Caco-2 (cell line): ENCODE data around the gene NPHP4. TPM values are rescaled to one million over a fixed set of nuclear protein-coding genes. Genes with fewer than 3 reads are reported as not detected.

Experiments used
- BruUV-seq: library from RNA; stranded (reverse); fragments of 400-500 nt; replicated peaks from 2 replicates; lab custom pipeline; 2021; lab: Mats Ljungman, UMichigan
- CTCF ChIA-PET: fragments of 300-600 bp; sonication (Branson Sonifier 250); formaldehyde crosslinking; loops from one replicate; lab custom pipeline; 2022; ENCODE audit warnings: antibody characterized with exemption; lab: Charles Lee
- POLR2A ChIA-PET: fragments of 300-600 bp; sonication (Branson Sonifier 250); formaldehyde crosslinking; loops from one replicate; lab custom pipeline; 2022; ENCODE audit warnings: antibody characterized with exemption; lab: Charles Lee
- DNase-seq, 2 experiments: peaks; one replicate each; pipeline versions ENCODE4 v3.0.0 to v3.0.0-alpha.2; 2020 to 2022
- H3K27me3 ChIP-seq: replicated peaks from 2 replicates; pipeline ENCODE4 v1.6.0; 2011; ENCODE audit warnings: low read length; ENCODE audit not compliant: control insufficient read depth, insufficient read depth
- H3K36me3 ChIP-seq: 2 replicates; pipeline ENCODE4 v1.5.1; 2011; ENCODE audit warnings: low read length; ENCODE audit not compliant: control insufficient read depth, insufficient read depth
- H3K4me1 ChIP-seq: fragments of 250-450 bp; sonication (Bioruptor Pico); 2 replicates; pipeline ENCODE4 v1.5.1; 2020; ENCODE audit warnings: mild to moderate bottlenecking
- H3K4me3 ChIP-seq: 2 replicates; pipeline ENCODE4 v1.5.1; 2011; ENCODE audit warnings: low read depth, mild to moderate bottlenecking, control low read depth, low read length
- H3K9me3 ChIP-seq: fragments of 250-450 bp; sonication (Bioruptor Pico); 2 replicates; pipeline ENCODE4 v1.5.1; 2020; ENCODE audit warnings: mild to moderate bottlenecking, moderate library complexity
- H3K27ac Mint-ChIP-seq: one replicate; pipeline ENCODE4 v1.8.0; 2022; ENCODE audit warnings: mixed read lengths; ENCODE audit not compliant: unreplicated experiment
- H3K27me3 Mint-ChIP-seq: one replicate; pipeline ENCODE4 v1.8.0; 2022; ENCODE audit warnings: mixed read lengths; ENCODE audit not compliant: insufficient read depth, unreplicated experiment
- H3K36me3 Mint-ChIP-seq: one replicate; pipeline ENCODE4 v1.8.0; 2022; ENCODE audit warnings: mild to moderate bottlenecking, mixed read lengths; ENCODE audit not compliant: insufficient read depth, unreplicated experiment
- H3K4me1 Mint-ChIP-seq: one replicate; pipeline ENCODE4 v1.8.0; 2022; ENCODE audit warnings: low read depth, mixed read lengths; ENCODE audit not compliant: unreplicated experiment
- H3K4me3 Mint-ChIP-seq: one replicate; pipeline ENCODE4 v1.8.0; 2022; ENCODE audit warnings: mild to moderate bottlenecking, moderate library complexity, mixed read lengths; ENCODE audit not compliant: unreplicated experiment
- H3K9me3 Mint-ChIP-seq: one replicate; pipeline ENCODE4 v1.8.0; 2022; ENCODE audit warnings: mixed read lengths; ENCODE audit not compliant: unreplicated experiment
- CTCF ChIP-seq, 2 experiments: fragments of 200-600 bp in 1 of 2; IDR thresholded peaks; 1 replicate in 1 of 2; 2 replicates in 1 of 2; pipeline versions ENCODE4 v1.5.1 to v1.8.0; 2011 to 2022; ENCODE audit warnings: antibody characterized with exemption in 1 of 2, control low read depth in 1 of 2, inconsistent platforms in 1 of 2, low read depth in 1 of 2, low read length in 1 of 2, mild to moderate bottlenecking in 1 of 2, moderate library complexity in 1 of 2; ENCODE audit not compliant: insufficient read depth in 1 of 2, severe bottlenecking in 1 of 2, unreplicated experiment in 1 of 2
- intact Hi-C: fragments of 100-400 bp; cut with micrococcal nuclease; formaldehyde crosslinking; loops from one replicate; pipeline ENCODE4 v1.10.0; 2022; ENCODE audit not compliant: unreplicated experiment
- total RNA-seq: library from RNA; stranded (reverse); gene quantifications from 2 replicates; pipeline ENCODE4 v1.2.3, GENCODE V29; 2022

The NPHP4 gene
- total RNA-seq, 1 experiment from 2014 or later = 12.3 TPM

- ChIA-PET POLR2A (no interaction called here), CTCF (no interaction called here)
- Histone ChIP-seq H3K27me3 (no peaks in the 10 kb centered on the region), H3K4me3 (no peak overlapping the region), H3K9me3 (no peaks in the 10 kb centered on the region), H3K4me1 (no peaks in the 10 kb centered on the region), H3K36me3 (no peaks in the 10 kb centered on the region)
- Mint-ChIP-seq H3K9me3 (no peaks in the 10 kb centered on the region), H3K27ac (no peak overlapping the region), H3K4me3 (no peak overlapping the region), H3K36me3 (no peaks in the 10 kb centered on the region), H3K27me3 (no peaks in the 10 kb centered on the region), H3K4me1 (no peaks in the 10 kb centered on the region)
- DNase-seq = no peak
- TF ChIP-seq CTCF (IDR thresholded peaks at IDR 0.05; ENCODE audit: insufficient read depth in 1 of 2, low read depth in 1 of 2, low read length in 1 of 2, severe bottlenecking in 1 of 2, unreplicated experiment in 1 of 2) = no peak
- intact Hi-C loops = no loop called here
- BruUV-seq = no TSS peak
Observed at GRCh38 chr1:5891137-5891536, 101.1 kb downstream of the NPHP4 start.

- Histone ChIP-seq H3K9me3 (no peaks in the 10 kb centered on the region), H3K4me3 (no peak overlapping the region), H3K27me3 (no peaks in the 10 kb centered on the region), H3K36me3 (no peaks in the 10 kb centered on the region), H3K4me1 (no peaks in the 10 kb centered on the region)
- no peaks in the 10 kb centered on the region for H3K9me3 Mint-ChIP-seq
- BruUV-seq = no TSS peak
- intact Hi-C loops = no loop called here
- no peaks in the 10 kb centered on the region for H3K4me1 Mint-ChIP-seq
- ChIA-PET POLR2A (no interaction called here), CTCF (no interaction called here)
- no peak overlapping the region for H3K4me3 Mint-ChIP-seq
- H3K27ac Mint-ChIP-seq = no peak overlapping the region
- H3K36me3 Mint-ChIP-seq = no peaks in the 10 kb centered on the region
- DNase-seq = no peak
- no peaks in the 10 kb centered on the region for H3K27me3 Mint-ChIP-seq
- no peak for TF ChIP-seq CTCF (IDR thresholded peaks at IDR 0.05; ENCODE audit: insufficient read depth in 1 of 2, low read depth in 1 of 2, low read length in 1 of 2, severe bottlenecking in 1 of 2, unreplicated experiment in 1 of 2)
Observed at GRCh38 chr1:5890346-5891106, 101.7 kb downstream of the NPHP4 start.

- ChIA-PET CTCF (no interaction called here), POLR2A (no interaction called here)
- no TSS peak for BruUV-seq
- Mint-ChIP-seq H3K27me3 (no peaks in the 10 kb centered on the region), H3K4me3 (no peak overlapping the region), H3K9me3 (no peaks in the 10 kb centered on the region), H3K4me1 (no peaks in the 10 kb centered on the region), H3K27ac (no peak overlapping the region), H3K36me3 (no peaks in the 10 kb centered on the region)
- H3K9me3 ChIP-seq = no peaks in the 10 kb centered on the region
- H3K4me1 ChIP-seq = no peaks in the 10 kb centered on the region
- intact Hi-C loops = no loop called here
- no peaks in the 10 kb centered on the region for H3K36me3 ChIP-seq
- no peaks in the 10 kb centered on the region for H3K27me3 ChIP-seq
- H3K4me3 ChIP-seq = no peak overlapping the region
- TF ChIP-seq CTCF (IDR thresholded peaks at IDR 0.05; ENCODE audit: insufficient read depth in 1 of 2, low read depth in 1 of 2, low read length in 1 of 2, severe bottlenecking in 1 of 2, unreplicated experiment in 1 of 2) = no peak
- no peak for DNase-seq
Observed at GRCh38 chr1:5889901-5890300, 102.3 kb downstream of the NPHP4 start.
